AG20443 (cell line): ENCODE measurements around the gene SLC35F4.

ENCODE experiments used
- DNase-seq: peaks from one replicate; pipeline ENCODE4 v3.0.0; 2012; ENCODE audit warnings: low spot score, mixed read lengths

Gene SLC35F4

GRCh38 chr14:57848353-57848752 lies 17.5 kb downstream of the SLC35F4 start:
- DNase-seq, result peak; percentile 17

- no peak for DNase-seq
Observed at GRCh38 chr14:57847706-57848105, 18.2 kb downstream of the SLC35F4 start.

- peak; percentile 52 for DNase-seq
Observed at GRCh38 chr14:57847096-57847495, 18.8 kb downstream of the SLC35F4 start.

- DNase-seq, result no peak
Observed at GRCh38 chr14:57846596-57846995, 19.3 kb downstream of the SLC35F4 start.

GRCh38 chr14:57845802-57846531 lies 19.9 kb downstream of the SLC35F4 start:
- peak; percentile 29 for DNase-seq

GRCh38 chr14:57845316-57845715 lies 20.6 kb downstream of the SLC35F4 start:
- no peak for DNase-seq

GRCh38 chr14:57837267-57837666 lies 28.6 kb downstream of the SLC35F4 start:
- DNase-seq, result no peak

- DNase-seq, result no peak
Observed at GRCh38 chr14:57835766-57836165, 30.1 kb downstream of the SLC35F4 start.

GRCh38 chr14:57834961-57835360 lies 30.9 kb downstream of the SLC35F4 start:
- no peak for DNase-seq

- DNase-seq, result no peak
Observed at GRCh38 chr14:57834001-57834598, 31.8 kb downstream of the SLC35F4 start.

GRCh38 chr14:57833323-57833722 lies 32.6 kb downstream of the SLC35F4 start:
- DNase-seq, result peak; percentile 71

- DNase-seq, result no peak
Observed at GRCh38 chr14:57831981-57832380, 33.9 kb downstream of the SLC35F4 start.

GRCh38 chr14:57828713-57829112 lies 37.2 kb downstream of the SLC35F4 start:
- DNase-seq, result no peak

- DNase-seq, result no peak
Observed at GRCh38 chr14:57823015-57823660, 42.8 kb downstream of the SLC35F4 start.

GRCh38 chr14:57822081-57822480 lies 43.8 kb downstream of the SLC35F4 start:
- DNase-seq, result no peak

GRCh38 chr14:57820581-57820980 lies 45.3 kb downstream of the SLC35F4 start:
- no peak for DNase-seq

- no peak for DNase-seq
Observed at GRCh38 chr14:57818511-57818910, 47.4 kb downstream of the SLC35F4 start.

GRCh38 chr14:57816568-57817284 lies 49.2 kb downstream of the SLC35F4 start:
- DNase-seq, result no peak

- no peak for DNase-seq
Observed at GRCh38 chr14:57814726-57815125, 51.2 kb downstream of the SLC35F4 start.

GRCh38 chr14:57812741-57813140 lies 53.2 kb downstream of the SLC35F4 start:
- DNase-seq, result no peak

- no peak for DNase-seq
Observed at GRCh38 chr14:57811998-57812546, 53.8 kb downstream of the SLC35F4 start.

- no peak for DNase-seq
Observed at GRCh38 chr14:57809808-57810207, 56.1 kb downstream of the SLC35F4 start.
